ENCODE measurements around the gene CSNK2B.

CSNK2B gene

DNA sequence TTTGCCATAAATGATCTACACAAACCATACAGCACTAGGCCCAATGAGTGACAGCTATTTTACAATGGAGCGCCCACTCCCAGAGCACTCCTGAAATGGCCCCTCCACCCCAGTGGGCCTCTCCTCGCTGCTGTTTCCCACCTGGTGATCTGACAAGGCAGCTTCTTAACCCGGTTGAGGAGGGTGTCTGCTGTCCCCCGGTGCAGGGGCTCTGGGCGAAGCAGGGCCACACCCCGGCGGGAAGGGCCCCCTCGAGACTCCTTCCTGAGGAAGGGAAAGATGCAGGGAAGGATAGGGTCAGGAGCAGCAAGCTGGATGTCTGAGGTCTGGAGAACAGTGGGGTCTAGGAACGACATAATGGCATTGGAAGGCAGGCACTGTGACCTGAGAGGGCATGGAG is 27.0 kb downstream of the CSNK2B start:
- no peak overlapping the region for H3K27ac ChIP-seq (ENCODE audit: low read depth, low read length)
- no peak overlapping the region for H3K9ac ChIP-seq (ENCODE audit: low read length)

DNA sequence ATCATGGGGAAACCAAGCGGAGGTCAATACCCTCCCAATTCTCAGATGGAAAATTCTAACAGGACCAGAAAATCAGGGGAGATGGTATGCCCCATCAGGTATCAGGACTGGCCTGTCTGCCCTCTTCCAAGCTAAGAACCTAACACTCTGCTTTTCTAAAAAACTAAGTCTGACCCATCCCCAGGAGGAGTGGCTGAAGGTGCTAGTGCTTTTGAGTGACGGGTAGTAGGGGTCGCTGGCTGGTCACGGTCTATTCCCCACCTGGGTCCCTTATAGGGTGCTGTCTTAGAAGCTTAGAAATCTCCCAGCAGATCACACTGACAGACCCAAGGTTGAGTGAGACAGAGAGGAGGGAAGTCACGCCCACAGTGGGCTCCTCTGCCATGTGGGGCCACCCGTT is 27.7 kb downstream of the CSNK2B start:
- Histone ChIP-seq H3K27me3 (ENCODE audit: control insufficient read depth, insufficient read depth, low read length) (no peaks in the 10 kb centered on the region), H3K4me1 (ENCODE audit: control insufficient read depth, insufficient read depth, low read length) (peaks cover 7% of the 10 kb centered on the region; the same call in 1 of the 2 replicates), H3K27ac (ENCODE audit: low read depth, low read length) (no peak overlapping the region), H3K36me3 (ENCODE audit: control insufficient read depth, insufficient read depth, low read length) (peaks cover 64% of the 10 kb centered on the region), H3K4me3 (ENCODE audit: low read depth, low read length) (no peak overlapping the region), H3K9me3 (ENCODE audit: control insufficient read depth, insufficient read depth, low read depth, low read length) (no peaks in the 10 kb centered on the region), H3K9ac (ENCODE audit: low read length) (no peak overlapping the region)

More for the DNA sequence above, 27.0 kb downstream of the CSNK2B start:
- Histone ChIP-seq H3K4me3 (ENCODE audit: low read depth, low read length) (no peak overlapping the region), H3K9me3 (ENCODE audit: control insufficient read depth, insufficient read depth, low read depth, low read length) (no peaks in the 10 kb centered on the region), H3K4me1 (ENCODE audit: control insufficient read depth, insufficient read depth, low read length) (peaks cover 7% of the 10 kb centered on the region; the same call in 1 of the 2 replicates), H3K27me3 (ENCODE audit: control insufficient read depth, insufficient read depth, low read length) (no peaks in the 10 kb centered on the region), H3K36me3 (ENCODE audit: control insufficient read depth, insufficient read depth, low read length) (peaks cover 71% of the 10 kb centered on the region)

DNA sequence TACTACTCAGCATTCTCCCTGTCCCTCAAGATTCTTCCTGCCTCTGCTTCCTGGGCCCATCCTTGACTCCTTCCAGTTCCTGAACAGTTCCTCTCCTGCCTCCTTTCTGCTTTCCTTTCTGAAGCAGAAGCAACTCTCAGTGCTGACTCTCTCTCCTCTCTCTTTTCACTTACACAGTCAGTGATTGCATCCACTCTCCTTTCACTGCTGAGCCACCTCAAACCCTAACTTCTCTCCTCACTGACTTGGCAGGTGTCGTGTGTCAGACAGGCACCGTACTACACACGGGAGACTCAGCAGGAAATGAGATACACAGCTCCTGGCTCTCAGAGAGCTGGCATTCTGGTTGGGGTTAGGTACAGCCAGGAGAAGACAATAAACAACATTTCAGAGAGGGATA is 31.7 kb downstream of the CSNK2B start:
- peaks cover 39% of the 10 kb centered on the region for H3K36me3 ChIP-seq (ENCODE audit: control insufficient read depth, insufficient read depth, low read length)
- no peak overlapping the region for H3K27ac ChIP-seq (ENCODE audit: low read depth, low read length)
- H3K27me3 ChIP-seq (ENCODE audit: control insufficient read depth, insufficient read depth, low read length), result no peaks in the 10 kb centered on the region
- no peak overlapping the region for H3K9ac ChIP-seq (ENCODE audit: low read length)
- H3K9me3 ChIP-seq (ENCODE audit: control insufficient read depth, insufficient read depth, low read depth, low read length), result no peaks in the 10 kb centered on the region
- no peak overlapping the region for H3K4me3 ChIP-seq (ENCODE audit: low read depth, low read length)
- H3K4me1 ChIP-seq (ENCODE audit: control insufficient read depth, insufficient read depth, low read length), result peaks cover 7% of the 10 kb centered on the region

DNA sequence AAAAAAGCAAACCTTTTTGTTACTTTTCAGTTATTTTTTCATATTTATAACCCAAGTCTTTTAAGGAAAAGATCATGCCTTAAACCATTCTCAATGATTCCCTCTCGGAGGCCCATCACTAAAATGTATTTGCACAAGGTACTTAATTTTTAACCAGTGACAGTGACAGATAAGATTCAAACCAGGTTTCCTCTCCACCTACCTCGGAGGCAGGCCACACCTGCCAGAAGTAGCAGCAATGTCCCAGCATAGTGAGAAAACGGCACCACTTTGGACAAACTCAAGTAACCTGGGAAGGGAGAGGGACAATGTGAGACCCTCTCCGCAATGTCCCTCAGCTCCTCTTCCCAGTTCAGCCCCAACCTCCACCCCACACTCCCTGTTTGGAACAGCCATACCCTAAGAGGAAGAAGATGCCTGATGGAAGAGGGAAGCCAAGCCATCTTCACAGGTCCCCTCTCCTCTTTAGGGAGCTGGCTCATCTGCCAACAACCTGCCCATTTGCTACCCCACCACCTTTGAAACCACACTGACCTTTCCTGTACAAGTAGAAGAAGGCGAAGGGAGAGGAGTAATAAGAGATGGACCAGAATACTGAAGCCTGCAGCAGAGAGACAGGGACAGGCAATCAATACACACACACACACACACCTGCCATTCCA is 35.0 kb downstream of the CSNK2B start:
- H3K36me3 ChIP-seq (ENCODE audit: control insufficient read depth, insufficient read depth, low read length), result peaks cover 19% of the 10 kb centered on the region
- H3K4me1 ChIP-seq (ENCODE audit: control insufficient read depth, insufficient read depth, low read length), result peaks cover 7% of the 10 kb centered on the region
- no peak overlapping the region for H3K4me3 ChIP-seq (ENCODE audit: low read depth, low read length)
- H3K9me3 ChIP-seq (ENCODE audit: control insufficient read depth, insufficient read depth, low read depth, low read length), result no peaks in the 10 kb centered on the region
- no peaks in the 10 kb centered on the region for H3K27me3 ChIP-seq (ENCODE audit: control insufficient read depth, insufficient read depth, low read length)
- no peak overlapping the region for H3K9ac ChIP-seq (ENCODE audit: low read length)
- no peak overlapping the region for H3K27ac ChIP-seq (ENCODE audit: low read depth, low read length)

DNA sequence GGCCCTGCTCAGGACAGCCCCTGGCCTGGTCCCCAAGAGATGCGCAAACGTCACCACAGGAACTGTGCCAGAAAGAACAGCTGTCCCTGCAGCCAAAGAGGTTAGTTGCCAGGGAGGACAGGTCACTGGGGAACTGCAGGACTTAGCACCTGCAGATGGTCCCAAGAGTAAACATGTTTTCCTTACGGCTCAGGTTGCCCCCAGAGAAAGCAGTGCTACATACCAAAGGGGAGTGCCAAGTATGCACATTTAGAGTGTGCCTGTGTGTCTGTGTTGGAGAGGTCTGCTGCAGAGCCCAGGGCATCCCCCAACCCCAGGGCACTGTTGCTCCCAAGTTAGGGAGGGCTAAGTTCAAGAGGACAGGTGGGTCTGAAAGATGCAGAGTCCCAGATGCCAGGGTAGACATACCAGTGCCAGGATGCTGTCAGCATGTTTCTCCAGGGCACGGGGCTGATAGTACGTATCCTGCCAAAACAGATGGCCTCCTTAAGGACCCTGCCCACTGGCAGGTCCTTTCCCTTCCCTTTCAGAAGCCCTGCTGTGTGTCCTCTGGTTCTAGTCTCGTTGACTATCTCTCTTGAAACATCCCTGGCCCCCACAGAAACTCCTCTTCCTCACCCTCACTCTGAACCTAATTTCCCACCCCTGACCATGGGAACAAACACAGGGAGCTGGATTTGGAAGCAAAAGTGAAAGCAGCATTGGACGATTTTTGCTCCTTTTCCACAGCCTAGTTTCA is 36.0 kb downstream of the CSNK2B start:
- no peak overlapping the region for H3K27ac ChIP-seq (ENCODE audit: low read depth, low read length)
- peak overlapping the region; percentile 70 for H3K4me3 ChIP-seq (ENCODE audit: low read depth, low read length)
- peaks cover 15% of the 10 kb centered on the region for H3K36me3 ChIP-seq (ENCODE audit: control insufficient read depth, insufficient read depth, low read length)
- H3K27me3 ChIP-seq (ENCODE audit: control insufficient read depth, insufficient read depth, low read length), result no peaks in the 10 kb centered on the region
- H3K9me3 ChIP-seq (ENCODE audit: control insufficient read depth, insufficient read depth, low read depth, low read length), result no peaks in the 10 kb centered on the region
- H3K9ac ChIP-seq (ENCODE audit: low read length), result peak overlapping the region; percentile 76
- H3K4me1 ChIP-seq (ENCODE audit: control insufficient read depth, insufficient read depth, low read length), result peaks cover 7% of the 10 kb centered on the region

DNA sequence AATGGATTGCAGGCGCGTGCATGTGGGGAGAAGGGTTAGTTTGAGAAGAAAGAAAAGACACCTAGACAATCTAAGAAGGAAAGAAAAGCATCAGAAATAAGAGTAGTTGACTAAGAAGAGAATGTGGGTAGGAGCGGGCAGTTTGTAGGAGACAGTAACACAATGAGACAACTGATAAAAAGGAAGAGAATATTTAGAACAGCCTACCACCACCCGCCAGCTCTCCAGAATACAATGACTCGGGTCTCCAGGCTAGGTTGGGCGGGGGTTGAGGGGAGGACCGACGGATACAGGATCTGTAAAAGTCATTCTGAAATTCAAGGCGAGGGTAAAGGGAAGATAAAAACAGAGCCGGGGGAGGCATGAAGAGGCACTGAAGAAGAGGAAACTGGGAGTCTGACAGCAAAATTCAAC is 36.5 kb downstream of the CSNK2B start:
- peaks cover 7% of the 10 kb centered on the region for H3K4me1 ChIP-seq (ENCODE audit: control insufficient read depth, insufficient read depth, low read length)
- no peak overlapping the region; the same call in 1 of the 2 replicates for H3K27ac ChIP-seq (ENCODE audit: low read depth, low read length)
- H3K9ac ChIP-seq (ENCODE audit: low read length), result peak overlapping the region; percentile 76

DNA sequence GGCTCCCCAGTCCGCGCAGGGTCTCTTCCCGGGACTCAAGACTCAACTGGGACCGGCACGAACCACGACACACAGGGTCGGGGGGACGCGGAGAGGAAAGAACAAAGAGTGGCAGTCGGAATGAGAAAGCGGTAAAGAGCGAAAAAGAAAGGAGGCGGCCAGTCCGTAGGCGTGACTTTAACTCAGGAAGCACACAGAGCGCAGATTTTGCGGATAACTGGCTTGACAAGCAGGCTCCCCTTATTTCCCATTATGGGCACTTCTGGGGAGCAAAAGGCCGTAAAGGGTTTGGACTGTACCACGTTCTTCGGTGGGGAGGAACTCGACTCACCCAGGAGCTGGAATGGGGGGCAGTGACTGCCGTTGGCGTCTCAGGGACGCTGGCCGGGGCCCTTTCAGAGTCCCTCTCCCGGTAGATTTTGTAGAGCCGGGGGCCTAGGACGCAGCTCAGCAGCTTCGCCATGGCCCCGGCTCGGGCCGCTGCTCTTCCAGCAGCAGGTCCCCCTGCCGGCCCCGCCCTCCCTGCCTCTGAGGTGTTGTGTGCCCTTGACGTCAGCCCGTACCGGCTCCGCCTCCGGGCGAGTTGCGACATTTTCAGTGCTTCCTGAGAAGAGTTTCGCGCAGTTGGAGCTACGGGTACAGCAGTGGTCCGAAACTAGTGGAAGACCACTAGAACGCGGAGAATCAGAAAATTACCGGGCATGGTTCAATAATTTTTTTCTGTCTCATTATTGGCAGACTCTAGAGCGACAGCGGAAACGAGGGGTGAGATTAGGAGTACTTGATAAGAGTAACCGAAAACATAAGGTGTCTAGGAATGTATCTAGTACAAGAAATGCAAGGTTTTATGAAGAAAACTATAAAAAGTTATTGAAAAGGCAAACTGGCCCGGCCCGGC is 37.2 kb downstream of the CSNK2B start, which contains the start of gene ABHD16A:
Gene ABHD16A, minus strand, starts transcription at position 506 of the 898 bp plus-strand sequence. Its CDS starts 43 bp downstream, at position 463.
- Histone ChIP-seq H3K9me3 (ENCODE audit: control insufficient read depth, insufficient read depth, low read depth, low read length) (no peaks in the 10 kb centered on the region), H3K27ac (ENCODE audit: low read depth, low read length) (peak within 1 kb of the TSS; percentile 65; the same call in 1 of the 2 replicates), H3K36me3 (ENCODE audit: control insufficient read depth, insufficient read depth, low read length) (0 out of 2 replicates have a peak, but pooled peaks cover 6% of the 10 kb centered on the region), H3K4me3 (ENCODE audit: low read depth, low read length) (peak within 1 kb of the TSS; percentile 70), H3K4me1 (ENCODE audit: control insufficient read depth, insufficient read depth, low read length) (peaks cover 7% of the 10 kb centered on the region), H3K9ac (ENCODE audit: low read length) (peak within 1 kb of the TSS; percentile 76), H3K27me3 (ENCODE audit: control insufficient read depth, insufficient read depth, low read length) (no peaks in the 10 kb centered on the region)

More for the DNA sequence above, 36.5 kb downstream of the CSNK2B start:
- H3K27me3 ChIP-seq (ENCODE audit: control insufficient read depth, insufficient read depth, low read length), result no peaks in the 10 kb centered on the region
- H3K4me3 ChIP-seq (ENCODE audit: low read depth, low read length), result peak overlapping the region; percentile 70
- H3K36me3 ChIP-seq (ENCODE audit: control insufficient read depth, insufficient read depth, low read length), result peaks cover 9% of the 10 kb centered on the region; the same call in 1 of the 2 replicates
- H3K9me3 ChIP-seq (ENCODE audit: control insufficient read depth, insufficient read depth, low read depth, low read length), result no peaks in the 10 kb centered on the region

DNA sequence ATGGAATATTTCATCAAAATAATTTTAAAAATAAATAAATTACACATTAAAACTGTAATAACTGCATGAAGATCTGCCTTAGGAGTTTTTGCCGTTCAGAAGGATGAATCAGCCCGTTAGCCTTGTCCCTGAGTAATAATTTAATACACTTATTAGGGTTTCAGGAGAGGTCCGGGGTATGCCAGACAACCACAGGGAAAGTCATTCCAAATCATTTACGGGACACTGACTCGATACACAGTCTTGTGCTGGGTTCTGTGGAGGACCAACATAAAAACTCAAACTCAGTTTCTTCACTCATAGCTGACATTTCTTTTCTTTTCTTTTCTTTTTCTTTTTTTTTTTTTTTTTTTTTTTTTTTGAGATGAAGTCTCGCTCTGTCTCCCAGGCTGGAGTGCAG is 40.1 kb downstream of the CSNK2B start:
- H3K9ac ChIP-seq (ENCODE audit: low read length), result no peak overlapping the region
- H3K4me3 ChIP-seq (ENCODE audit: low read depth, low read length), result no peak overlapping the region
- H3K27me3 ChIP-seq (ENCODE audit: control insufficient read depth, insufficient read depth, low read length), result no peaks in the 10 kb centered on the region
- peaks cover 13% of the 10 kb centered on the region for H3K4me1 ChIP-seq (ENCODE audit: control insufficient read depth, insufficient read depth, low read length)
- H3K9me3 ChIP-seq (ENCODE audit: control insufficient read depth, insufficient read depth, low read depth, low read length), result no peaks in the 10 kb centered on the region
- no peaks in the 10 kb centered on the region for H3K36me3 ChIP-seq (ENCODE audit: control insufficient read depth, insufficient read depth, low read length)
- no peak overlapping the region for H3K27ac ChIP-seq (ENCODE audit: low read depth, low read length)

DNA sequence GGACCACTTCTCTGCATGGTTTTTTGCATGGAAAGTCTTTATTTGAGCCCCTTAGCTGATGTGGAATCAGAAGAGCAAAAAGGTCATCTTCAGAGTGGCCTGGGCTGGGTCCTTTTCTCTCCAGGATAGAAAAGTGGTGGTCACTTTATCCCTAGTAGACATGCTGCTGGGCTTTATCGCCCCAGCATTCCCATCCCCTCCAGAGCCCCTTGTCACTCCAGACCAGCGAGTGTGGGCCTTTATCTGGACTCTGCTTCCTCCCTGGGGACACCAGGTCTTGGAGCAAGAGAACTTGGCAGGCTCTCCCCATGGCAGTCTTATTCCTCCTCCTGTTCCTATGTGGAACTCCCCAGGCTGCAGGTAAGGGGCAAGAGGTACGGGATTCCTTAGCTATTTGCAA is 40.7 kb downstream of the CSNK2B start, which contains the start of gene LY6G6F:
Gene LY6G6F, plus strand, starts transcription at position 268 of the 400 bp plus-strand sequence. Its CDS starts 41 bp downstream, at position 309.
- Histone ChIP-seq H3K27ac (ENCODE audit: low read depth, low read length) (no peak within 1 kb of the TSS), H3K4me1 (ENCODE audit: control insufficient read depth, insufficient read depth, low read length) (peaks cover 19% of the 10 kb centered on the region), H3K9me3 (ENCODE audit: control insufficient read depth, insufficient read depth, low read depth, low read length) (no peaks in the 10 kb centered on the region), H3K36me3 (ENCODE audit: control insufficient read depth, insufficient read depth, low read length) (no peaks in the 10 kb centered on the region), H3K4me3 (ENCODE audit: low read depth, low read length) (no peak within 1 kb of the TSS), H3K9ac (ENCODE audit: low read length) (no peak within 1 kb of the TSS), H3K27me3 (ENCODE audit: control insufficient read depth, insufficient read depth, low read length) (no peaks in the 10 kb centered on the region)

DNA sequence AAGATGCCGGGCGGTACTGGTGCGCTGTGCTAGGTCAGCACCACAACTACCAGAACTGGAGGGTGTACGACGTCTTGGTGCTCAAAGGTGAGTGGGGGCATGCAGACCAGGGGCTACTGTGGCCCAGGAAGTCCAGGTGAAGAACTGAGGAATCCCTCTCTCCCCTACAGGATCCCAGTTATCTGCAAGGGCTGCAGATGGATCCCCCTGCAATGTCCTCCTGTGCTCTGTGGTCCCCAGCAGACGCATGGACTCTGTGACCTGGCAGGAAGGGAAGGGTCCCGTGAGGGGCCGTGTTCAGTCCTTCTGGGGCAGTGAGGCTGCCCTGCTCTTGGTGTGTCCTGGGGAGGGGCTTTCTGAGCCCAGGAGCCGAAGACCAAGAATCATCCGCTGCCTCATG is 41.8 kb downstream of the CSNK2B start:
- Histone ChIP-seq H3K9ac (ENCODE audit: low read length) (no peak overlapping the region), H3K4me3 (ENCODE audit: low read depth, low read length) (no peak overlapping the region), H3K9me3 (ENCODE audit: control insufficient read depth, insufficient read depth, low read depth, low read length) (no peaks in the 10 kb centered on the region), H3K27me3 (ENCODE audit: control insufficient read depth, insufficient read depth, low read length) (no peaks in the 10 kb centered on the region), H3K36me3 (ENCODE audit: control insufficient read depth, insufficient read depth, low read length) (no peaks in the 10 kb centered on the region), H3K27ac (ENCODE audit: low read depth, low read length) (no peak overlapping the region), H3K4me1 (ENCODE audit: control insufficient read depth, insufficient read depth, low read length) (peaks cover 12% of the 10 kb centered on the region; the same call in 1 of the 2 replicates)

Measured in HUES6 (cell line).